CD4-positive, alpha-beta memory T cell (primary cell): ENCODE measurements around the gene PLK5. TPM values are rescaled to one million over a fixed set of nuclear protein-coding genes. Genes with fewer than 3 reads are reported as not detected.
A peak's percentile ranks its signal among the peaks of the same experiment; 100 is the strongest.
"Not testable (repeated sequence)": the region's sequence is repeated elsewhere in the genome, so short reads cannot be mapped to it uniquely, and the experiment has no call there.

Experiments used
- CTCF ChIA-PET: fragments of 350-600 bp; sonication (Branson Sonifier 250); formaldehyde crosslinking; loops from one replicate; lab custom pipeline; 2021; ENCODE audit warnings: inconsistent platforms; ENCODE audit not compliant: partially characterized antibody; lab: Charles Lee
- POLR2A ChIA-PET: fragments of 350-600 bp; sonication (Branson Sonifier 250); formaldehyde crosslinking; loops from one replicate; lab custom pipeline; 2021; ENCODE audit not compliant: partially characterized antibody; lab: Charles Lee
- DNase-seq, 5 donors: peaks; one replicate each; pipeline versions ENCODE4 v3.0.0 to v3.0.0-alpha.2; 2020 to 2022; ENCODE audit warnings: mixed read lengths in 1 of 5
- H3K27ac ChIP-seq: one replicate; pipeline ENCODE4 v1.7.0; 2013; ENCODE audit warnings: low read depth, low read length
- H3K27me3 ChIP-seq: 2 replicates; pipeline ENCODE4 v1.7.0; 2013; ENCODE audit warnings: mild to moderate bottlenecking, low read length, moderate library complexity; ENCODE audit not compliant: insufficient read depth
- H3K36me3 ChIP-seq: 2 replicates; pipeline ENCODE4 v1.7.0; 2013; ENCODE audit warnings: mild to moderate bottlenecking, low read length, moderate library complexity; ENCODE audit not compliant: insufficient read depth
- H3K4me1 ChIP-seq: 2 replicates; pipeline ENCODE4 v1.7.0; 2013; ENCODE audit warnings: mild to moderate bottlenecking, low read length, moderate library complexity; ENCODE audit not compliant: insufficient read depth
- H3K4me3 ChIP-seq, 2 donors: one replicate each; pipeline ENCODE4 v1.7.0; 2013; ENCODE audit warnings: low read length in 2 of 2, mild to moderate bottlenecking in 1 of 2
- H3K9me3 ChIP-seq, 2 donors: one replicate each; pipeline ENCODE4 v1.7.0; 2013; ENCODE audit warnings: low read length in 2 of 2, control low read depth in 1 of 2; ENCODE audit not compliant: control insufficient read depth in 1 of 2
- H3K27ac Mint-ChIP-seq, 7 donors: one replicate each; pipeline ENCODE4 v1.8.0; 2020 to 2021; ENCODE audit warnings: mixed read lengths in 7 of 7, mild to moderate bottlenecking in 6 of 7, inconsistent platforms in 3 of 7, moderate library complexity in 3 of 7
- H3K27me3 Mint-ChIP-seq, 2 donors: one replicate each; pipeline ENCODE4 v1.8.0; 2020 to 2021; ENCODE audit warnings: mixed read lengths in 2 of 2
- H3K36me3 Mint-ChIP-seq, 2 donors: one replicate each; pipeline ENCODE4 v1.8.0; 2020 to 2021; ENCODE audit warnings: mixed read lengths in 2 of 2, inconsistent platforms in 1 of 2, mild to moderate bottlenecking in 1 of 2
- H3K4me1 Mint-ChIP-seq, 4 donors: one replicate each; pipeline ENCODE4 v1.8.0; 2020 to 2021; ENCODE audit warnings: mixed read lengths in 4 of 4, mild to moderate bottlenecking in 1 of 4
- H3K4me3 Mint-ChIP-seq, 8 donors: one replicate each; pipeline ENCODE4 v1.8.0; 2020 to 2021; ENCODE audit warnings: mixed read lengths in 8 of 8, mild to moderate bottlenecking in 7 of 8, moderate library complexity in 6 of 8, inconsistent platforms in 3 of 8
- H3K9me3 Mint-ChIP-seq, 8 donors: one replicate each; pipeline ENCODE4 v1.8.0; 2020 to 2021; ENCODE audit warnings: mixed read lengths in 8 of 8, mild to moderate bottlenecking in 5 of 8, inconsistent platforms in 3 of 8, moderate library complexity in 1 of 8
- intact Hi-C: fragments of 100-400 bp; cut with micrococcal nuclease; formaldehyde crosslinking; loops from one replicate; pipeline ENCODE4 v1.15.1; 2023
- polyA plus RNA-seq, 2 donors: library from polyadenylated mRNA; unstranded; fragments of 300-500 nt; fragmentation: Illumina TruSeq; gene quantifications; one replicate each; pipeline ENCODE4 v1.2.3, GENCODE V29; 2021
- total RNA-seq, 2 experiments: library from RNA; stranded (reverse); gene quantifications; one replicate each; pipeline ENCODE4 v1.2.3, GENCODE V29; 2021

Gene PLK5
- total and polyA plus RNA-seq, 4 experiments from 2014 or later: not detected

GRCh38 chr19:1535699-1536098, 11.8 kb downstream of the PLK5 start:
- H3K27ac ChIP-seq, H3K4me1 Mint-ChIP-seq, H3K9me3 Mint-ChIP-seq, POLR2A ChIA-PET, H3K4me1 ChIP-seq, DNase-seq, intact Hi-C loops, H3K36me3 Mint-ChIP-seq, H3K9me3 ChIP-seq, H3K4me3 Mint-ChIP-seq, H3K27me3 ChIP-seq, H3K36me3 ChIP-seq, H3K27ac Mint-ChIP-seq, H3K4me3 ChIP-seq: not testable (repeated sequence)
- CTCF ChIA-PET: interaction anchor here (1.0 kb wide), 1 partner anchor 10 kb away, joined by 3 read pairs; no protein-coding TSS in a partner anchor
- H3K27me3 Mint-ChIP-seq: peaks cover 13 to 16% of the 10 kb centered on the region in 2 donors

- intact Hi-C loops: no loop called here
- POLR2A ChIA-PET: no interaction called here
- CTCF ChIA-PET: interaction anchor here (1.9 kb wide), 1 partner anchor 7 kb away, joined by 4 read pairs; no protein-coding TSS in a partner anchor
- H3K27ac Mint-ChIP-seq: no peak overlapping the region
- H3K27me3 ChIP-seq: no peaks in the 10 kb centered on the region
- no peaks in the 10 kb centered on the region for H3K4me1 ChIP-seq
- no peak overlapping the region for H3K4me3 Mint-ChIP-seq
- no peak overlapping the region for H3K27ac ChIP-seq
- H3K27me3 Mint-ChIP-seq: peaks cover 17% of the 10 kb centered on the region in 2 donors
- no peaks in the 10 kb centered on the region for H3K4me1 Mint-ChIP-seq
- DNase-seq: no peak
- no peaks in the 10 kb centered on the region for H3K9me3 Mint-ChIP-seq
- H3K9me3 ChIP-seq: no peaks in the 10 kb centered on the region
- no peaks in the 10 kb centered on the region for H3K36me3 ChIP-seq
- H3K36me3 Mint-ChIP-seq: no peaks in the 10 kb centered on the region
- H3K4me3 ChIP-seq: no peak overlapping the region
Measured at GRCh38 chr19:1538978-1539377, 15.1 kb downstream of the PLK5 start.

- H3K27me3 ChIP-seq, H3K4me3 Mint-ChIP-seq, H3K4me1 Mint-ChIP-seq, H3K4me3 ChIP-seq, H3K4me1 ChIP-seq, DNase-seq, POLR2A ChIA-PET, H3K9me3 ChIP-seq, intact Hi-C loops, H3K27ac ChIP-seq, H3K9me3 Mint-ChIP-seq, H3K36me3 ChIP-seq, CTCF ChIA-PET, H3K27ac Mint-ChIP-seq, H3K36me3 Mint-ChIP-seq: not testable (repeated sequence)
- H3K27me3 Mint-ChIP-seq: peaks cover 18% of the 10 kb centered on the region in 2 donors
Measured at GRCh38 chr19:1539749-1540148, 15.9 kb downstream of the PLK5 start.

GRCh38 chr19:1540365-1540925, 16.6 kb downstream of the PLK5 start:
- intact Hi-C loops: no loop called here
- H3K9me3 ChIP-seq: no peaks in the 10 kb centered on the region
- no peak for DNase-seq
- no peaks in the 10 kb centered on the region for H3K36me3 ChIP-seq
- H3K27me3 ChIP-seq: no peaks in the 10 kb centered on the region
- H3K9me3 Mint-ChIP-seq: no peaks in the 10 kb centered on the region
- no peak overlapping the region for H3K27ac ChIP-seq
- H3K36me3 Mint-ChIP-seq: no peaks in the 10 kb centered on the region
- ChIA-PET POLR2A (no interaction called here), CTCF (interaction anchor here (0.6 kb wide), 1 partner anchor 1212 kb away, joined by 3 read pairs; no protein-coding TSS in a partner anchor)
- no peak overlapping the region for H3K4me3 Mint-ChIP-seq
- H3K27me3 Mint-ChIP-seq: peaks cover 14 to 18% of the 10 kb centered on the region in 2 donors
- no peaks in the 10 kb centered on the region for H3K4me1 ChIP-seq
- H3K4me3 ChIP-seq: no peak overlapping the region
- H3K27ac Mint-ChIP-seq: no peak overlapping the region
- no peaks in the 10 kb centered on the region for H3K4me1 Mint-ChIP-seq

GRCh38 chr19:1549332-1549945, 25.6 kb downstream of the PLK5 start:
- H3K4me1 ChIP-seq: no peaks in the 10 kb centered on the region
- H3K4me3 Mint-ChIP-seq: no peak overlapping the region
- no peak overlapping the region for H3K4me3 ChIP-seq
- H3K4me1 Mint-ChIP-seq: peaks cover 0 to 6% (median 2%) of the 10 kb centered on the region in 4 donors
- ChIA-PET POLR2A (no interaction called here), CTCF (interaction anchor here (4.0 kb wide), 1 partner anchor 123 kb away, joined by 52 read pairs; no protein-coding TSS in a partner anchor)
- no peak overlapping the region for H3K27ac ChIP-seq
- no peaks in the 10 kb centered on the region for H3K9me3 ChIP-seq
- H3K27me3 Mint-ChIP-seq: peaks cover 8 to 19% of the 10 kb centered on the region in 2 donors
- H3K27ac Mint-ChIP-seq: no peak overlapping the region
- no peaks in the 10 kb centered on the region for H3K36me3 Mint-ChIP-seq
- no peaks in the 10 kb centered on the region for H3K36me3 ChIP-seq
- intact Hi-C loops: no loop called here
- no peaks in the 10 kb centered on the region for H3K27me3 ChIP-seq
- no peak for DNase-seq
- no peaks in the 10 kb centered on the region for H3K9me3 Mint-ChIP-seq

GRCh38 chr19:1551068-1552040, 27.5 kb downstream of the PLK5 start:
- POLR2A ChIA-PET: no interaction called here
- H3K4me1 Mint-ChIP-seq: peaks cover 0 to 2% (median 0%) of the 10 kb centered on the region in 4 donors
- no peak overlapping the region for H3K4me3 ChIP-seq
- peaks cover 3 to 15% of the 10 kb centered on the region in 2 donors for H3K27me3 Mint-ChIP-seq
- no peak overlapping the region for H3K27ac ChIP-seq
- peak overlapping the region in 1 of 7 donors; percentile 63 for H3K27ac Mint-ChIP-seq
- H3K27me3 ChIP-seq: no peaks in the 10 kb centered on the region
- no peak for DNase-seq
- H3K4me3 Mint-ChIP-seq: no peak overlapping the region
- intact Hi-C loops: no loop called here
- H3K9me3 Mint-ChIP-seq: no peaks in the 10 kb centered on the region
- H3K4me1 ChIP-seq: no peaks in the 10 kb centered on the region
- no peaks in the 10 kb centered on the region for H3K36me3 Mint-ChIP-seq
- no peaks in the 10 kb centered on the region for H3K9me3 ChIP-seq
- CTCF ChIA-PET: interaction anchor here (1.1 to 1.2 kb wide), 2 partner anchors 8 to 275 kb away, joined by 3 read pairs; no protein-coding TSS in a partner anchor
- no peaks in the 10 kb centered on the region for H3K36me3 ChIP-seq

- Histone ChIP-seq H3K4me3 (no peak overlapping the region), H3K27ac (no peak overlapping the region), H3K27me3 (no peaks in the 10 kb centered on the region), H3K36me3 (no peaks in the 10 kb centered on the region), H3K9me3 (no peaks in the 10 kb centered on the region), H3K4me1 (no peaks in the 10 kb centered on the region)
- H3K27me3 Mint-ChIP-seq: peaks cover 3 to 12% of the 10 kb centered on the region in 2 donors
- no peak for DNase-seq
- H3K4me1 Mint-ChIP-seq: no peaks in the 10 kb centered on the region
- ChIA-PET POLR2A (no interaction called here), CTCF (no interaction called here)
- no peaks in the 10 kb centered on the region for H3K9me3 Mint-ChIP-seq
- no peak overlapping the region for H3K4me3 Mint-ChIP-seq
- H3K36me3 Mint-ChIP-seq: no peaks in the 10 kb centered on the region
- intact Hi-C loops: no loop called here
- H3K27ac Mint-ChIP-seq: no peak overlapping the region
Measured at GRCh38 chr19:1553415-1553814, 29.5 kb downstream of the PLK5 start.
